Omental fat pad (tissue), 4 donors: ENCODE data around the gene HSPB8. TPM values are rescaled to one million over a fixed set of nuclear protein-coding genes. Genes with fewer than 3 reads are reported as not detected.

Source experiments
- ATAC-seq: fragments of 150-250 bp; one replicate; pipeline ENCODE4 v1.9.1; 2016; ENCODE audit warnings: mild to moderate bottlenecking, moderate library complexity; ENCODE audit not compliant: low FRiP score
- DNase-seq: peaks from one replicate; pipeline ENCODE4 v3.0.0-alpha.2; 2019; ENCODE audit warnings: low spot score
- CTCF ChIP-seq, 3 donors: fragments of 450-650 bp; IDR thresholded peaks; one replicate each; pipeline ENCODE4 v1.5.1; 2016 to 2017; ENCODE audit warnings: antibody characterized with exemption in 3 of 3, mild to moderate bottlenecking in 3 of 3, moderate library complexity in 2 of 3
- total RNA-seq, 4 donors: library from RNA; depleted of rRNA; stranded (reverse); fragments of >200 nt; gene quantifications; one replicate each; pipeline ENCODE4 v1.1.0, GENCODE V29; 2016

Gene HSPB8
- total RNA-seq, 4 donors from 2014 or later, result 32.7 to 136 (median 72.3) TPM

GRCh38 chr12:119145367-119145766 lies 33.4 kb upstream of the HSPB8 start:
- ATAC-seq (no peak), DNase-seq (no peak)
- TF ChIP-seq CTCF (IDR thresholded peaks at IDR 0.05), result no peak

GRCh38 chr12:119147847-119148448 lies 30.8 kb upstream of the HSPB8 start:
- no peak for TF ChIP-seq CTCF (IDR thresholded peaks at IDR 0.05)
- DNase-seq, result no peak
- ATAC-seq, result no peak

GRCh38 chr12:119149270-119149669 lies 29.5 kb upstream of the HSPB8 start:
- TF ChIP-seq CTCF (IDR thresholded peaks at IDR 0.05), result no peak
- no peak for ATAC-seq
- no peak for DNase-seq

- no peak for TF ChIP-seq CTCF (IDR thresholded peaks at IDR 0.05)
- ATAC-seq, result no peak
- no peak for DNase-seq
These were observed 27.2 kb upstream of the HSPB8 start for GRCh38 chr12:119151445-119152026.

- TF ChIP-seq CTCF (IDR thresholded peaks at IDR 0.05), result no peak
- no peak for DNase-seq
- peak; percentile 81 for ATAC-seq
These were observed 25.0 kb upstream of the HSPB8 start for GRCh38 chr12:119153477-119154434.

GRCh38 chr12:119154435-119154818 lies 24.3 kb upstream of the HSPB8 start:
- TF ChIP-seq CTCF (IDR thresholded peaks at IDR 0.05), result no peak
- DNase-seq, result no peak
- no peak for ATAC-seq
